H9 (cell line): ENCODE results near the gene RGS6. TPM values are rescaled to one million over a fixed set of nuclear protein-coding genes. Genes with fewer than 3 reads are reported as not detected.

Experiments used
- DNase-seq: peaks from one replicate; pipeline ENCODE4 v3.0.0-alpha.2; 2017
- H2AFZ ChIP-seq: one replicate; pipeline ENCODE4 v1.6.1; 2013; ENCODE audit warnings: mild to moderate bottlenecking, low read length, control low read depth, moderate library complexity
- H2AK5ac ChIP-seq: 2 replicates; pipeline ENCODE4 v1.6.1; 2013; ENCODE audit warnings: low read length, control low read depth, mixed read lengths; ENCODE audit not compliant: insufficient read length
- H2BK120ac ChIP-seq: one replicate; pipeline ENCODE4 v1.6.1; 2013; ENCODE audit warnings: low read depth, mild to moderate bottlenecking, low read length, control low read depth, inconsistent platforms; ENCODE audit not compliant: poor library complexity, severe bottlenecking
- H2BK12ac ChIP-seq: 2 replicates; pipeline ENCODE4 v1.6.1; 2013; ENCODE audit warnings: low read length, control low read depth, mixed read lengths, low read depth; ENCODE audit not compliant: insufficient read length
- H2BK15ac ChIP-seq: 2 replicates; pipeline ENCODE4 v1.6.1; 2013; ENCODE audit warnings: low read depth, low read length, control low read depth
- H2BK20ac ChIP-seq: one replicate; pipeline ENCODE4 v1.6.1; 2013; ENCODE audit warnings: low read depth, mild to moderate bottlenecking, low read length, control low read depth, inconsistent platforms; ENCODE audit not compliant: poor library complexity, severe bottlenecking
- H2BK5ac ChIP-seq: 2 replicates; pipeline ENCODE4 v1.6.1; 2013; ENCODE audit warnings: low read length, control low read depth, mixed read lengths; ENCODE audit not compliant: insufficient read length
- H3K14ac ChIP-seq: 2 replicates; pipeline ENCODE4 v1.6.1; 2013; ENCODE audit warnings: low read length, control low read depth; ENCODE audit not compliant: insufficient read depth
- H3K18ac ChIP-seq: 2 replicates; pipeline ENCODE4 v1.6.1; 2013; ENCODE audit warnings: low read depth, mild to moderate bottlenecking, mixed read lengths, low read length, control low read depth; ENCODE audit not compliant: insufficient read length
- H3K23ac ChIP-seq: 2 replicates; pipeline ENCODE4 v1.6.1; 2013; ENCODE audit warnings: low read length, control low read depth, mixed read lengths, low read depth; ENCODE audit not compliant: insufficient read length
- H3K23me2 ChIP-seq: 2 replicates; pipeline ENCODE4 v1.6.1; 2013; ENCODE audit warnings: low read depth, mild to moderate bottlenecking, mixed read lengths, low read length, control low read depth; ENCODE audit not compliant: insufficient read length, poor library complexity, severe bottlenecking
- H3K27ac ChIP-seq: 2 replicates; pipeline ENCODE4 v1.5.1; 2013; ENCODE audit warnings: low read length, control low read depth, mixed read lengths, low read depth; ENCODE audit not compliant: insufficient read length
- H3K27me3 ChIP-seq: 2 replicates; pipeline ENCODE4 v1.6.1; 2013; ENCODE audit warnings: low read length, control low read depth, inconsistent platforms; ENCODE audit not compliant: insufficient read depth
- H3K4ac ChIP-seq: 2 replicates; pipeline ENCODE4 v1.6.1; 2013; ENCODE audit warnings: low read depth, mild to moderate bottlenecking, control low read depth, inconsistent platforms, low read length, moderate library complexity
- H3K4me1 ChIP-seq: 2 replicates; pipeline ENCODE4 v1.6.1; 2013; ENCODE audit warnings: low read length, control low read depth, inconsistent platforms; ENCODE audit not compliant: insufficient read depth
- H3K4me2 ChIP-seq: 2 replicates; pipeline ENCODE4 v1.6.1; 2013; ENCODE audit warnings: low read length, control low read depth, mixed read lengths; ENCODE audit not compliant: insufficient read length, insufficient read depth
- H3K56ac ChIP-seq: 2 replicates; pipeline ENCODE4 v1.6.1; 2013; ENCODE audit warnings: low read depth, mild to moderate bottlenecking, mixed read lengths, low read length, control low read depth; ENCODE audit not compliant: insufficient read length
- H3K79me1 ChIP-seq: 2 replicates; pipeline ENCODE4 v1.6.1; 2013; ENCODE audit warnings: low read depth, mild to moderate bottlenecking, moderate library complexity, low read length, control low read depth, inconsistent platforms; ENCODE audit not compliant: insufficient read depth, poor library complexity, severe bottlenecking
- H3K79me2 ChIP-seq: 2 replicates; pipeline ENCODE4 v1.6.1; 2013; ENCODE audit warnings: low read length, control low read depth, inconsistent platforms; ENCODE audit not compliant: insufficient read depth
- H3K9ac ChIP-seq: 2 replicates; pipeline ENCODE4 v1.6.1; 2013; ENCODE audit warnings: low read length, control low read depth, mixed read lengths; ENCODE audit not compliant: insufficient read length; ENCODE audit errors: extremely low read depth
- H3K9me3 ChIP-seq: one replicate; pipeline ENCODE4 v1.6.1; 2013; ENCODE audit warnings: low read depth, low read length, inconsistent platforms; ENCODE audit not compliant: control insufficient read depth
- H3T11ph ChIP-seq: one replicate; pipeline ENCODE4 v1.6.1; 2013; ENCODE audit warnings: mild to moderate bottlenecking, low read length, control low read depth, inconsistent platforms
- H4K20me1 ChIP-seq: one replicate; pipeline ENCODE4 v1.6.1; 2013; ENCODE audit not compliant: control insufficient read depth, insufficient read length, insufficient read depth
- H4K5ac ChIP-seq: 2 replicates; pipeline ENCODE4 v1.6.1; 2013; ENCODE audit warnings: low read depth, mild to moderate bottlenecking, mixed read lengths, low read length, control low read depth; ENCODE audit not compliant: insufficient read length
- H4K8ac ChIP-seq: replicated peaks from 2 replicates; pipeline ENCODE4 v1.6.1; 2013; ENCODE audit warnings: low read length, control low read depth, mixed read lengths, low read depth; ENCODE audit not compliant: insufficient read length
- H4K91ac ChIP-seq: 2 replicates; pipeline ENCODE4 v1.6.1; 2013; ENCODE audit warnings: low read depth, mild to moderate bottlenecking, moderate library complexity, mixed read lengths, low read length, control low read depth; ENCODE audit not compliant: insufficient read length
- H3K27ac Mint-ChIP-seq, 3 experiments: 2 replicates in 2 of 3; 3 replicates in 1 of 3; pipeline ENCODE4 v1.8.0; 2020 to 2021; ENCODE audit warnings: mixed read lengths in 3 of 3, mild to moderate bottlenecking in 1 of 3, moderate library complexity in 1 of 3
- H3K27me3 Mint-ChIP-seq: 2 replicates; pipeline ENCODE4 v1.8.0; 2021; ENCODE audit warnings: low read depth, mild to moderate bottlenecking, moderate library complexity, mixed read lengths
- H3K36me3 Mint-ChIP-seq, 3 experiments: 2 replicates in 2 of 3; 3 replicates in 1 of 3; pipeline ENCODE4 v1.8.0; 2020 to 2021; ENCODE audit warnings: low read depth in 3 of 3, mixed read lengths in 3 of 3; ENCODE audit not compliant: insufficient read depth in 1 of 3
- H3K4me1 Mint-ChIP-seq, 2 experiments: 2 replicates each; pipeline ENCODE4 v1.8.0; 2020; ENCODE audit warnings: mixed read lengths in 2 of 2
- H3K4me3 Mint-ChIP-seq, 2 experiments: 2 replicates in 1 of 2; 3 replicates in 1 of 2; pipeline ENCODE4 v1.8.0; 2020 to 2021; ENCODE audit warnings: mild to moderate bottlenecking in 2 of 2, mixed read lengths in 2 of 2, moderate library complexity in 1 of 2
- H3K9me3 Mint-ChIP-seq, 2 experiments: 2 replicates in 1 of 2; 3 replicates in 1 of 2; pipeline ENCODE4 v1.8.0; 2020; ENCODE audit warnings: mild to moderate bottlenecking in 2 of 2, mixed read lengths in 2 of 2, moderate library complexity in 1 of 2
- CTCF ChIP-seq: fragments of 200-600 bp; sonication (generic); conservative IDR thresholded peaks from 3 replicates; pipeline ENCODE4 v1.8.0; 2021; ENCODE audit warnings: antibody characterized with exemption, mild to moderate bottlenecking
- WGBS: extraction: QIAGEN DNeasy Blood & Tissue Kit; methylation state at CpG from one replicate; pipeline ENCODE4 v1.1.7; 2013; ENCODE audit warnings: missing lambda C conversion rate, low lambda C conversion rate, mixed read lengths; ENCODE audit not compliant: insufficient read length; ENCODE audit errors: extremely low coverage; 5-methylcytosine and 5-hydroxymethylcytosine counted together
- total RNA-seq: library from RNA; stranded (reverse); gene quantifications from 2 replicates; pipeline ENCODE4 v1.2.1, GENCODE V29; 2021

The RGS6 gene
- total RNA-seq, 1 experiment from 2014 or later = 3.0 TPM

GRCh38 chr14:72577521-72577920 lies 645.3 kb downstream of the RGS6 start:
- DNase-seq = no peak
- H3K4me1 ChIP-seq = no peaks in the 10 kb centered on the region
- Mint-ChIP-seq H3K36me3 (no peaks in the 10 kb centered on the region; a peak in 1 of 7 replicates), H3K27ac (no peak overlapping the region), H3K4me1 (no peaks in the 10 kb centered on the region), H3K9me3 (no peaks in the 10 kb centered on the region), H3K27me3 (peaks cover 9% of the 10 kb centered on the region), H3K4me3 (no peak overlapping the region)
- no peaks in the 10 kb centered on the region for H3K79me2 ChIP-seq
- H3T11ph ChIP-seq = no peak overlapping the region
- no peak overlapping the region for H2AK5ac ChIP-seq
- H4K8ac ChIP-seq = no peak overlapping the region
- H4K91ac ChIP-seq = no peak overlapping the region
- H2BK120ac ChIP-seq = no peak overlapping the region
- no peak overlapping the region for H2BK5ac ChIP-seq
- H3K9ac ChIP-seq = no peak overlapping the region
- H4K5ac ChIP-seq = no peak overlapping the region
- no peaks in the 10 kb centered on the region for H3K79me1 ChIP-seq
- H3K56ac ChIP-seq = no peak overlapping the region
- no peak overlapping the region for H3K23ac ChIP-seq
- no peak overlapping the region; the same call in 1 of the 2 replicates for H3K14ac ChIP-seq
- no peaks in the 10 kb centered on the region for H3K27me3 ChIP-seq
- WGBS = no CpG with 5 or more reads among the region's 5 CpGs
- no peak overlapping the region for H3K18ac ChIP-seq
- no peak overlapping the region for H2AFZ ChIP-seq
- H3K4ac ChIP-seq = no peak overlapping the region
- no peak overlapping the region for H3K4me2 ChIP-seq
- no peak overlapping the region for H2BK20ac ChIP-seq
- no peaks in the 10 kb centered on the region for H3K23me2 ChIP-seq
- H2BK15ac ChIP-seq = no peak overlapping the region
- H3K27ac ChIP-seq = no peak overlapping the region
- no peak overlapping the region for H2BK12ac ChIP-seq
- H4K20me1 ChIP-seq = no peaks in the 10 kb centered on the region
- H3K9me3 ChIP-seq = no peaks in the 10 kb centered on the region
- TF ChIP-seq CTCF = no peak
